GM12873 (cell line): ENCODE results near the gene DTNA.

Experiments
- CTCF ChIP-seq: IDR thresholded peaks from 2 replicates; pipeline ENCODE4 v1.5.1; 2012; ENCODE audit warnings: low read depth, mild to moderate bottlenecking, moderate library complexity, low read length, control low read depth; ENCODE audit not compliant: insufficient read depth; ENCODE audit errors: missing control alignments

Gene DTNA

GRCh38 chr18:34801774-34802173 lies 91.7 kb downstream of the DTNA start:
- no peak for TF ChIP-seq CTCF

- TF ChIP-seq CTCF: no peak
Measured at GRCh38 chr18:34802959-34803358, 92.9 kb downstream of the DTNA start.

GRCh38 chr18:34803877-34804400 lies 93.8 kb downstream of the DTNA start:
- TF ChIP-seq CTCF: no peak

- TF ChIP-seq CTCF: no peak
Measured at GRCh38 chr18:34805103-34805877, 95.2 kb downstream of the DTNA start.

GRCh38 chr18:34805878-34806351 lies 95.8 kb downstream of the DTNA start:
- TF ChIP-seq CTCF: no peak

GRCh38 chr18:34806527-34806926 lies 96.4 kb downstream of the DTNA start:
- no peak for TF ChIP-seq CTCF

GRCh38 chr18:34807106-34807796 lies 97.2 kb downstream of the DTNA start:
- no peak for TF ChIP-seq CTCF
